CD14-positive monocyte (primary cell): Measurements from ENCODE around the gene IZUMO1R. TPM values are rescaled to one million over a fixed set of nuclear protein-coding genes. Genes with fewer than 3 reads are reported as not detected.

Source experiments
- DNase-seq, 3 donors: peaks; one replicate each; pipeline ENCODE4 v3.0.0-alpha.2; 2011 to 2022
- H2AFZ ChIP-seq: 2 replicates; pipeline ENCODE4 v1.6.0; 2012; ENCODE audit warnings: mild to moderate bottlenecking, low read depth, low read length, inconsistent platforms; ENCODE audit not compliant: insufficient read depth, poor library complexity, severe bottlenecking
- H3K27ac ChIP-seq, 2 donors: 1 replicate in 1 of 2; 2 replicates in 1 of 2; pipeline ENCODE4 v1.5.1; 2012 to 2013; ENCODE audit warnings: low read length in 2 of 2, control low read depth in 1 of 2, inconsistent platforms in 1 of 2, low read depth in 1 of 2, mild to moderate bottlenecking in 1 of 2
- H3K27me3 ChIP-seq, 2 donors: one replicate each; pipeline versions ENCODE4 v1.6.0 to v1.6.1; 2011 to 2013; ENCODE audit warnings: low read length in 2 of 2; ENCODE audit not compliant: control insufficient read depth in 2 of 2, insufficient read depth in 2 of 2
- H3K36me3 ChIP-seq, 2 donors: replicated peaks in 1 of 2; 1 replicate in 1 of 2; 2 replicates in 1 of 2; pipeline versions ENCODE4 v1.5.1 to v1.6.1; 2012 to 2013; ENCODE audit warnings: low read length in 2 of 2, control low read depth in 1 of 2, inconsistent platforms in 1 of 2, mild to moderate bottlenecking in 1 of 2; ENCODE audit not compliant: insufficient read depth in 2 of 2, control insufficient read depth in 1 of 2
- H3K4me1 ChIP-seq, 2 donors: 1 replicate in 1 of 2; 2 replicates in 1 of 2; pipeline versions ENCODE4 v1.5.1 to v1.6.1; 2012 to 2013; ENCODE audit warnings: low read length in 2 of 2, control low read depth in 1 of 2, inconsistent platforms in 1 of 2, mild to moderate bottlenecking in 1 of 2, moderate library complexity in 1 of 2; ENCODE audit not compliant: insufficient read depth in 2 of 2, control insufficient read depth in 1 of 2
- H3K4me2 ChIP-seq: replicated peaks from 2 replicates; pipeline ENCODE3; 2012; ENCODE audit warnings: low read length, moderate library complexity, mild to moderate bottlenecking; ENCODE audit not compliant: poor library complexity, severe bottlenecking; ENCODE audit errors: extremely low read depth
- H3K4me3 ChIP-seq, 3 experiments: fragments of 200-600 bp in 1 of 3; sonication (generic) in 1 of 3; replicated peaks in 1 of 3; 1 replicate in 2 of 3; 2 replicates in 1 of 3; pipeline ENCODE4 v1.5.1; 2011 to 2013; ENCODE audit warnings: low read length in 3 of 3, mild to moderate bottlenecking in 3 of 3, control low read depth in 2 of 3, low read depth in 2 of 3, inconsistent platforms in 1 of 3, moderate library complexity in 1 of 3
- H3K79me2 ChIP-seq: 2 replicates; pipeline ENCODE4 v1.6.0; 2012; ENCODE audit warnings: mild to moderate bottlenecking, control low read depth, inconsistent platforms, low read length, moderate library complexity; ENCODE audit not compliant: insufficient read depth
- H3K9ac ChIP-seq: 2 replicates; pipeline ENCODE4 v1.6.0; 2017; ENCODE audit warnings: low read length, mild to moderate bottlenecking; ENCODE audit not compliant: insufficient read depth, poor library complexity, severe bottlenecking
- H3K9me3 ChIP-seq, 2 donors: replicated peaks in 1 of 2; 1 replicate in 1 of 2; 2 replicates in 1 of 2; pipeline versions ENCODE4 v1.5.1 to v1.6.1; 2012 to 2013; ENCODE audit warnings: low read length in 2 of 2, control low read depth in 1 of 2; ENCODE audit not compliant: control insufficient read depth in 1 of 2, insufficient read depth in 1 of 2
- H4K20me1 ChIP-seq: 2 replicates; pipeline ENCODE4 v1.6.0; 2012; ENCODE audit warnings: mild to moderate bottlenecking, low read length, control low read depth, moderate library complexity; ENCODE audit not compliant: insufficient read depth
- H3K27ac Mint-ChIP-seq, 7 donors: one replicate each; pipeline ENCODE4 v1.8.0; 2020; ENCODE audit warnings: mild to moderate bottlenecking in 7 of 7, mixed read lengths in 7 of 7, moderate library complexity in 6 of 7, inconsistent platforms in 2 of 7
- H3K27me3 Mint-ChIP-seq, 3 donors: one replicate each; pipeline ENCODE4 v1.8.0; 2021 to 2022; ENCODE audit warnings: low read depth in 3 of 3, mild to moderate bottlenecking in 3 of 3, mixed read lengths in 3 of 3, moderate library complexity in 3 of 3, inconsistent platforms in 1 of 3
- H3K36me3 Mint-ChIP-seq, 2 donors: one replicate each; pipeline ENCODE4 v1.8.0; 2020; ENCODE audit warnings: mixed read lengths in 2 of 2, inconsistent platforms in 1 of 2, mild to moderate bottlenecking in 1 of 2
- H3K4me1 Mint-ChIP-seq: one replicate; pipeline ENCODE4 v1.8.0; 2020; ENCODE audit warnings: mild to moderate bottlenecking, mixed read lengths
- H3K4me3 Mint-ChIP-seq, 2 donors: one replicate each; pipeline ENCODE4 v1.8.0; 2020; ENCODE audit warnings: mild to moderate bottlenecking in 2 of 2, mixed read lengths in 2 of 2, moderate library complexity in 1 of 2
- H3K9me3 Mint-ChIP-seq, 7 donors: one replicate each; pipeline ENCODE4 v1.8.0; 2020 to 2022; ENCODE audit warnings: mixed read lengths in 7 of 7, mild to moderate bottlenecking in 6 of 7, moderate library complexity in 6 of 7, inconsistent platforms in 2 of 7
- WGBS: methylation state at CpG from one replicate; pipeline ENCODE4 v1.1.5; 2013; ENCODE audit warnings: missing lambda C conversion rate; ENCODE audit not compliant: insufficient coverage; 5-methylcytosine and 5-hydroxymethylcytosine counted together
- intact Hi-C, 2 donors: fragments of 100-400 bp; cut with micrococcal nuclease; formaldehyde crosslinking; loops; one replicate each; pipeline versions ENCODE4 v1.15.0 to v1.15.1; 2023
- polyA minus RNA-seq: library from RNA; depleted of rRNA, polyadenylated mRNA; stranded (reverse); fragments of >200 nt; gene quantifications from 2 replicates; pipeline ENCODE4 v1.2.3, GENCODE V29; 2012
- polyA plus RNA-seq, 3 donors: library from polyadenylated mRNA; depleted of rRNA in 1 of 3; unstranded in 2 of 3; stranded (reverse) in 1 of 3; fragments of 300-500 nt in 2 of 3; fragments of >200 nt in 1 of 3; fragmentation: Illumina TruSeq in 2 of 3; gene quantifications; 1 replicate in 2 of 3; 2 replicates in 1 of 3; pipeline ENCODE4 v1.2.3, GENCODE V29; 2012 to 2021
- total RNA-seq, 12 experiments: library from RNA in 1 of 12; stranded (reverse) in 1 of 12; fragments of 120-200 nt in 1 of 12; gene quantifications; one replicate each; pipeline ENCODE4 v1.2.4 and lab custom pipeline; 2013 to 2026; ENCODE audit warnings: mixed read lengths in 6 of 12, inconsistent platforms in 1 of 12
- TF ChIP-seq, protein P1 (sequence below): fragments of 200-600 bp; IDR thresholded peaks from one replicate; pipeline ENCODE4 v1.8.0; 2022; ENCODE audit warnings: antibody characterized with exemption, mild to moderate bottlenecking

The IZUMO1R gene
- not detected for total RNA-seq (2013)
- not detected for polyA plus RNA-seq
- not detected in 2 replicates for polyA minus RNA-seq
- total RNA-seq (lab: John Stamatoyannopoulos, UW): 0 to 0.15 (median 0) reads per million in 11 experiments

DNA sequence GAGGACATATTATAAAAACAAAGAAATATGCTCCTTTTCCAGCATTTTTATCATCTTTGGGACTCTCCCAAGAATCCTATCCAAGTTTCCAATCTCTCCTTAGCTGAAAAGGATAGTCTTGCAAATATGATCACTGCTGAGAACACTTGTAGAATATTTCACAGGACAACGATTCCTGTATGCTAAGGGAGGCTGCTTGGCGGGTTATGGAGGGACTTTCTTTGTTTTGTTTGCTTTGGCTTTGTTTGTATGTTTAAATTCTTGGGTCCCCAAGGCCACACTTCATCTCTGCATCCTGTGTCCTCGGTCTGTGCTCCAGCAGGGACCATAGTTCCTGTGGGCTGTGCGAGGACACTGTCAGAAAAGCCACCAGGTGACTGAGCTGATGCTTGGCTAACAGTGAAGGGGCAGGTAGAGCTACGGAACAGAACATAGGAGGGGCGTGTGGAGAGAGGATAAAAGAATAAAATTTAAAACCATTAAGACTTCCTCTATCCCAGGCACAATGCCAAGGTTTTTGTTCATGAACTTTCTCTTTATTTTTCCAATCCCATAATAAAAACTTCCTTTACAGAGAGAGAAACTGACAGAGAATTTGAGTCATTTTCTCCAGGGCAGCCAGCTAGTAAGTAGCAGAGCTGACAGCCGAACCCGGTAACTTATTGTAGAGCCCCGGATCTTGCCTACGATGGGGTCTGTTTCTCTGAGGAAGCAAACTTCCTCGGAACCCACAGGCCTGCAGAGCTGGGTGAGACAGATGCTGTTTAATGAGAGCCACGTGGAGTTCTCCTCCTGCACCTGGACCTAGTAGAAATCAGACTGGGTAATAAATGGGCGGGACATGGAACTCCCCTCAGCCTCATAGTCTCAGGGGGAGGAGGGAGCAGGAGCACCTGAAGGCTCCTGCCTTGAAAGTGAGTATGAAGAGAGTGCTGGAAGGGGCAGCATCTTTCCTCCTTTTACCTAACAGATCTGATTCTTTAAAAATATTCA, at the start of gene IZUMO1R:
IZUMO1R (plus strand) TSS at position 615 of the 993 bp plus-strand sequence. CDS start 1,057 bp downstream, outside the sequence.
- Histone ChIP-seq H3K36me3 (no peaks in the 10 kb centered on the region), H3K27me3 (peaks cover 0 to 4% of the 10 kb centered on the region in 2 donors), H3K4me3 (no peak within 1 kb of the TSS), H3K27ac (no peak within 1 kb of the TSS), H3K9ac (no peak within 1 kb of the TSS), H4K20me1 (no peaks in the 10 kb centered on the region), H3K9me3 (no peaks in the 10 kb centered on the region), H3K4me1 (no peaks in the 10 kb centered on the region), H3K79me2 (no peaks in the 10 kb centered on the region), H3K4me2 (no peak within 1 kb of the TSS), H2AFZ (no peak within 1 kb of the TSS)
- H3K4me3 Mint-ChIP-seq: no peak within 1 kb of the TSS
- H3K4me1 Mint-ChIP-seq: no peaks in the 10 kb centered on the region
- TF ChIP-seq, protein P1, sequence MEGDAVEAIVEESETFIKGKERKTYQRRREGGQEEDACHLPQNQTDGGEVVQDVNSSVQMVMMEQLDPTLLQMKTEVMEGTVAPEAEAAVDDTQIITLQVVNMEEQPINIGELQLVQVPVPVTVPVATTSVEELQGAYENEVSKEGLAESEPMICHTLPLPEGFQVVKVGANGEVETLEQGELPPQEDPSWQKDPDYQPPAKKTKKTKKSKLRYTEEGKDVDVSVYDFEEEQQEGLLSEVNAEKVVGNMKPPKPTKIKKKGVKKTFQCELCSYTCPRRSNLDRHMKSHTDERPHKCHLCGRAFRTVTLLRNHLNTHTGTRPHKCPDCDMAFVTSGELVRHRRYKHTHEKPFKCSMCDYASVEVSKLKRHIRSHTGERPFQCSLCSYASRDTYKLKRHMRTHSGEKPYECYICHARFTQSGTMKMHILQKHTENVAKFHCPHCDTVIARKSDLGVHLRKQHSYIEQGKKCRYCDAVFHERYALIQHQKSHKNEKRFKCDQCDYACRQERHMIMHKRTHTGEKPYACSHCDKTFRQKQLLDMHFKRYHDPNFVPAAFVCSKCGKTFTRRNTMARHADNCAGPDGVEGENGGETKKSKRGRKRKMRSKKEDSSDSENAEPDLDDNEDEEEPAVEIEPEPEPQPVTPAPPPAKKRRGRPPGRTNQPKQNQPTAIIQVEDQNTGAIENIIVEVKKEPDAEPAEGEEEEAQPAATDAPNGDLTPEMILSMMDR: no peak
- intact Hi-C loops: no loop called here
- H3K27ac Mint-ChIP-seq: peak within 1 kb of the TSS in 1 of 7 donors; percentile 33
- H3K9me3 Mint-ChIP-seq: peaks cover 0 to 4% (median 0%) of the 10 kb centered on the region in 7 donors
- 55% methylated on average over 7 of the region's 13 CpGs for WGBS
- no peak for DNase-seq
- H3K36me3 Mint-ChIP-seq: no peaks in the 10 kb centered on the region
- H3K27me3 Mint-ChIP-seq: peaks cover 8 to 12% (median 10%) of the 10 kb centered on the region in 3 donors

DNA sequence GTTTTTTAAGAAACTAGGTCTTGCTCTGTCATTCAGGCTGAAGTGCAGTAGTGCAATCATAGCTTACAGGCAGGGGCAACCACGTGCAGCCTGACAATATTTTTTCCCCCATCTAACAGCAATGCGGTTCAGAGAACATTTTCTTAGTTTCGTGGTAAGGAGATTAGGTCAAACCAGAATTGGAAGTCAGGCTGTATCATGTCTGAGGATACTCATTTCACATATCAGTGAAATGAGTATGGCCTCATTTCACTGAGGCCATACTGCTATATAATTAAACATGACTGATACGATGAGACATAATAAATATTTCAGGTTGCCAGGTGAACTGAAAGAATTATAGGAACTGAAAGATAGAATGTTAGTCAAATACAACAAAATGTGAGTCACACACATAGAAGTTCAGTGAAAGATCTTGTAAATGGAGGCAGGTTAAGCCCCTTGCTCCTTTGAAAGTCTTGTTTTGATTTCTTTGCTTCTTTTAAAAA, 32.5 kb upstream of the IZUMO1R start:
- no peaks in the 10 kb centered on the region for H3K9me3 ChIP-seq
- no peak overlapping the region for H3K4me3 ChIP-seq
- H3K4me1 Mint-ChIP-seq: no peaks in the 10 kb centered on the region
- DNase-seq: no peak
- H3K4me1 ChIP-seq: no peaks in the 10 kb centered on the region
- H3K36me3 ChIP-seq: no peaks in the 10 kb centered on the region
- H3K36me3 Mint-ChIP-seq: no peaks in the 10 kb centered on the region
- no peak overlapping the region for H3K27ac Mint-ChIP-seq
- peaks cover 0 to 7% (median 4%) of the 10 kb centered on the region in 7 donors for H3K9me3 Mint-ChIP-seq
- no peak overlapping the region for H2AFZ ChIP-seq
- no peak overlapping the region for H3K9ac ChIP-seq
- no CpG with 5 or more reads among the region's 4 CpGs for WGBS
- TF ChIP-seq, protein P1: no peak
- no peaks in the 10 kb centered on the region for H3K27me3 ChIP-seq
- H3K27me3 Mint-ChIP-seq: peaks cover 0 to 1% (median 0%) of the 10 kb centered on the region in 3 donors
- no peak overlapping the region for H3K4me2 ChIP-seq
- no peak overlapping the region for H3K27ac ChIP-seq
- no peaks in the 10 kb centered on the region for H4K20me1 ChIP-seq
- no peak overlapping the region for H3K4me3 Mint-ChIP-seq
- intact Hi-C loops: no loop called here
- no peaks in the 10 kb centered on the region for H3K79me2 ChIP-seq
